A549 treated with RU486 at 1 μM for 4 hours (cell line): ENCODE data around the gene AFTPH. TPM values are rescaled to one million over a fixed set of nuclear protein-coding genes. Genes with fewer than 3 reads are reported as not detected.

Experiments
- total RNA-seq: library from RNA; stranded (reverse); fragments of 200-300 nt; extraction: Qiagen RNA extraction; gene quantifications from 5 replicates; pipeline ENCODE4 v1.2.3, GENCODE V29; 2022; ENCODE audit warnings: low read depth

The AFTPH gene, protein sequence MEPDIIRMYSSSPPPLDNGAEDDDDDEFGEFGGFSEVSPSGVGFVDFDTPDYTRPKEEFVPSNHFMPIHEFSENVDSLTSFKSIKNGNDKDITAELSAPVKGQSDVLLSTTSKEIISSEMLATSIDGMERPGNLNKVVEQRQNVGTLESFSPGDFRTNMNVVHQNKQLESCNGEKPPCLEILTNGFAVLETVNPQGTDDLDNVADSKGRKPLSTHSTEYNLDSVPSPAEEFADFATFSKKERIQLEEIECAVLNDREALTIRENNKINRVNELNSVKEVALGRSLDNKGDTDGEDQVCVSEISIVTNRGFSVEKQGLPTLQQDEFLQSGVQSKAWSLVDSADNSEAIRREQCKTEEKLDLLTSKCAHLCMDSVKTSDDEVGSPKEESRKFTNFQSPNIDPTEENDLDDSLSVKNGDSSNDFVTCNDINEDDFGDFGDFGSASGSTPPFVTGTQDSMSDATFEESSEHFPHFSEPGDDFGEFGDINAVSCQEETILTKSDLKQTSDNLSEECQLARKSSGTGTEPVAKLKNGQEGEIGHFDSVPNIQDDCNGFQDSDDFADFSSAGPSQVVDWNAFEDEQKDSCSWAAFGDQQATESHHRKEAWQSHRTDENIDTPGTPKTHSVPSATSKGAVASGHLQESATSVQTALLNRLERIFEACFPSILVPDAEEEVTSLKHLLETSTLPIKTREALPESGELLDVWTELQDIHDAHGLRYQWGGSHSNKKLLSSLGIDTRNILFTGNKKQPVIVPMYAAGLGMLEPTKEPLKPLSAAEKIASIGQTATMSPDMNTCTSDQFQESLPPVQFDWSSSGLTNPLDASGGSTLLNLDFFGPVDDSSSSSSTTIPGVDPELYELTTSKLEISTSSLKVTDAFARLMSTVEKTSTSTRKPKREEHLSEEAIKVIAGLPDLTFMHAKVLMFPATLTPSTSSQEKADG
- total RNA-seq: 19.7 to 27.0 TPM (median 25.7 TPM) in 5 replicates

DNA sequence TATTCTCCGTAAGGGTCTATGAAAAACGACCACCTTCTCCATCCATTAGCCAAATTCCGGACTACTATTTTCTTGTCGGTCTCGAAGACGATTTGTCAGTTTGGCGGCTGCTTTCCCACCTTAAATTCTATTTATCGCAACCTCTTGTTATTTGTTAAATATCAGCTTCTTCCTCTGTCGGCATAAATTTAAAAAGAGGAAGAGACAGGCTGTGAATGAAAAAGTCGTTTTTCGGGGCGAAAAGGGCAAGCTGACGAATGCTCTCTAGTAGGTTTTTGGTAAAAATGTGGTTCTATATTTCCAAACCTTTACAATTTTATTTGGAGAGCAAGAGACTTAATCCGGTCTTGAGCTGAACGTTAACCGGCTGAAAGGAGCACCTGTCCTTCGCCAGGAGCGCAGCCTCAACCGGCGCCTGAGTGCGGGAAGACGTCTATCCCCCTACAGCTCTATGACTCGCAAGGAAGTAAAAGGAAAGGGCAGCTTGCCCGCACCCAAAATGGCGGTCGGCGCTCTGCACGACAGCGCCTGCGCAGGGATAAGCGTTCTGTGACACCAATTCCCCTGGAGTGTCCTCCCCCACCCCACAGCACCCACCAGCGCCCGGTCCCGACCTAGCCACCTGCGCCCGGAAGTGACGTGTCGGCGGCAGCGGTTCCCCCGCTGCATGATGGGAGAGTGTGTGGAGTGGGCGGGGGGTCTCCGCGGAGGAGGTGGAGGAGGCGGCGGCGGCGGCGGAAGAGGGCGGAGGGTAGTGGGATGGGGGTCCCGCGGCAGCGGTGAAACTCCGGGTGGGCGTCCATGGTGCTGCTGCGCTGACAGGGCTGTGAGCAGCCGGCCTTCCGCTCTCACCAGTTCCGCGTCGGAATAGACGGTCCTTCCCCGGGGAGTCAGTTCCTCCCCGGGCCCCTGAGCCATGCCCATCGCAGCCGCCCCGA, at the start of gene AFTPH:
AFTPH (plus strand) TSS at position 663 of the 938 bp plus-strand sequence. CDS start 27,147 bp downstream, outside the sequence.

Other genes starting within 250 kb of the AFTPH start
- 7.8 to 12.3 TPM (median 10.3 TPM) in 5 replicates for gene LGALSL, start 70.2 kb upstream of the AFTPH start, total RNA-seq
- gene SERTAD2, start 129.6 kb downstream of the AFTPH start, total RNA-seq: 12.4 to 16.8 TPM (median 15.3 TPM) in 5 replicates